Omental fat pad (tissue), 4 donors: ENCODE measurements around the gene ARHGEF12. TPM values are rescaled to one million over a fixed set of nuclear protein-coding genes. Genes with fewer than 3 reads are reported as not detected.
A peak's percentile ranks its signal among the peaks of the same experiment; 100 is the strongest.

Source experiments
- ATAC-seq: fragments of 150-250 bp; one replicate; pipeline ENCODE4 v1.9.1; 2016; ENCODE audit warnings: mild to moderate bottlenecking, moderate library complexity; ENCODE audit not compliant: low FRiP score
- DNase-seq: peaks from one replicate; pipeline ENCODE4 v3.0.0-alpha.2; 2019; ENCODE audit warnings: low spot score
- total RNA-seq, 4 donors: library from RNA; depleted of rRNA; stranded (reverse); fragments of >200 nt; gene quantifications; one replicate each; pipeline ENCODE4 v1.1.0, GENCODE V29; 2016
- TF ChIP-seq, protein P1 (sequence below), 3 donors: fragments of 450-650 bp; IDR thresholded peaks; one replicate each; pipeline ENCODE4 v1.5.1; 2016 to 2017; ENCODE audit warnings: antibody characterized with exemption in 3 of 3, mild to moderate bottlenecking in 3 of 3, moderate library complexity in 2 of 3

The ARHGEF12 gene
- total RNA-seq, 4 donors from 2014 or later: 69.8 to 137 (median 75.2) TPM

DNA sequence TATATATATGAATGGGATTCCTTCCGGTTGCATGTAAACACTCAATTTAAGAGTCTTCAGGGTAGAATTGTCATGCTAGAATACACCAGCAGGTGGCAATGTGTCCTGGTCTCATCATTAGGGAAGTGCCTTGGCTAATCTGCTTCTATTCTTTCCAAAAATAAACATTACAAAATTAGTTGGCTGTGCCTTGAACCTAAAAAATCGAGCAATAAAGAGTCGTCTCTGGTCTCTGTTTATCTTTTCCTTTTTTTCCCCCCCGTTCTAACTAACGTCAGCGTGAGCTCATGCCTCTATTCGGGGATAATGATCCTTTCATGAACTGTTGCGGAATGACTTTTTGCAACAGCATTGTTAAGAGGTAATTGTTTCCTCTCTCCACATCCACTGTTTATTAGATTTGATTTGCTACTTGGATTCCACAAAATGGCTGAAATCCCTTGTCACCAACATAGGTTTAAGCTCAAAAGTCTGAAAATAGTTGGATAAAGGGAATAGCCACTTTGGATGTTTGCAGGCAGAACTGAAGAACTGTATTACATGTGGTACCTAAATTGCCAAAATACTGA is 1.2 kb upstream of the ARHGEF12 start:
- peak; percentile 70 for DNase-seq
- TF ChIP-seq, protein P1, sequence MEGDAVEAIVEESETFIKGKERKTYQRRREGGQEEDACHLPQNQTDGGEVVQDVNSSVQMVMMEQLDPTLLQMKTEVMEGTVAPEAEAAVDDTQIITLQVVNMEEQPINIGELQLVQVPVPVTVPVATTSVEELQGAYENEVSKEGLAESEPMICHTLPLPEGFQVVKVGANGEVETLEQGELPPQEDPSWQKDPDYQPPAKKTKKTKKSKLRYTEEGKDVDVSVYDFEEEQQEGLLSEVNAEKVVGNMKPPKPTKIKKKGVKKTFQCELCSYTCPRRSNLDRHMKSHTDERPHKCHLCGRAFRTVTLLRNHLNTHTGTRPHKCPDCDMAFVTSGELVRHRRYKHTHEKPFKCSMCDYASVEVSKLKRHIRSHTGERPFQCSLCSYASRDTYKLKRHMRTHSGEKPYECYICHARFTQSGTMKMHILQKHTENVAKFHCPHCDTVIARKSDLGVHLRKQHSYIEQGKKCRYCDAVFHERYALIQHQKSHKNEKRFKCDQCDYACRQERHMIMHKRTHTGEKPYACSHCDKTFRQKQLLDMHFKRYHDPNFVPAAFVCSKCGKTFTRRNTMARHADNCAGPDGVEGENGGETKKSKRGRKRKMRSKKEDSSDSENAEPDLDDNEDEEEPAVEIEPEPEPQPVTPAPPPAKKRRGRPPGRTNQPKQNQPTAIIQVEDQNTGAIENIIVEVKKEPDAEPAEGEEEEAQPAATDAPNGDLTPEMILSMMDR (IDR thresholded peaks at IDR 0.05): peak in 2 of 3 donors; percentile 3 to 20
- peak; percentile 21 for ATAC-seq

DNA sequence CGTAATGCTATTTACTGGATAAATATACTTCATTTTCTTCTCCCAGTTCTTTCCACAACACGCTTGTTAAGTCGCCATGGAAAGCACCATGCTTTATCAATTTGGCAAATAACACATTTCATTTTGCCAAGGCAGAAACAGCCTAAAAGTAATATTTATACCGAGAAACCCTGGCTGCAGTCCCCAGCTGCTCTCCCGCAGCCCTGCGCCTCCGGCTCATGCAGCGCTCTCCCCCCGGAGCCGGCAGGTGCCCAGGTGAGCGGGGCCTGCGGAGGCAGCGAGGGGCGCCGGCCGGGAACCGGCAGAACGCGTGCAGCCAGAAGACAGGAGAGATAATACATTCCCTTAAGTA is 681 bp upstream of the ARHGEF12 start:
- DNase-seq (no peak), ATAC-seq (peak; percentile 13)
- TF ChIP-seq, protein P1 (IDR thresholded peaks at IDR 0.05): no peak

DNA sequence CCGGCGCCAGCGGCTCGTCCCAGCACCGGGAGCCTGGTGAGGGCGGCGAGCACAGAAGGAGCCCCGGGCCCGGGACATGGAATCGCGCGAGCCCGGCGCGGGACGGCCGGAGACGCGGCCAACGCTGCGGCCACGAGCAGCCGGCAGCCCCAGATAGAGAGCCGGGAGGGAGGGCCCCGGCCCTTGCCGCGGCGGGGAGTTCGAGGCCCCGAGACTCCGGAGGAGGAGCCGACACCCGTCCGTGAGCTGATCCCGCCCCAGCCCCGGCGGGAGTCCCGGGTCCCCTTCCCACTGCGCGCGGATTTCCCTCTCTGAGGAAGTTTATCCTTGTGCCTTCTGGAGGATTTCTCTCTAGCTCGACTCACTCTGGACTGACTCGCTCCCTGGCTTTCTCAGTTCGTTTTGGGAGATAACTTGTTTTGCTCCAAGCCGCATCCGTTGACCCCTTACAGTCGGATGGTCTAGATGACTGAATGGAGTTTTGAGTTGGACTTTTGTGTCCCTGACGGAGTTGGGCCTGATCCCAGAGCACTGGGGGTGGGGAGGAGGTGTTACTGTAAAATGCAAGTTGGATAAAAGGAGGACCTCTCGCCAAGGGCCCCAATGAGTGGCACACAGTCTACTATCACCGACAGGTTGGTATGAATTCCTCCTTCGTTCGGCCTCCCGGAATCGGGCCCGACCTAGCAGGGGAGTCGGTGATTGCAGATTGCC is 585 bp downstream of the ARHGEF12 start:
- TF ChIP-seq, protein P1 (IDR thresholded peaks at IDR 0.05): no peak
- peak; percentile 25 for ATAC-seq
- no peak for DNase-seq

DNA sequence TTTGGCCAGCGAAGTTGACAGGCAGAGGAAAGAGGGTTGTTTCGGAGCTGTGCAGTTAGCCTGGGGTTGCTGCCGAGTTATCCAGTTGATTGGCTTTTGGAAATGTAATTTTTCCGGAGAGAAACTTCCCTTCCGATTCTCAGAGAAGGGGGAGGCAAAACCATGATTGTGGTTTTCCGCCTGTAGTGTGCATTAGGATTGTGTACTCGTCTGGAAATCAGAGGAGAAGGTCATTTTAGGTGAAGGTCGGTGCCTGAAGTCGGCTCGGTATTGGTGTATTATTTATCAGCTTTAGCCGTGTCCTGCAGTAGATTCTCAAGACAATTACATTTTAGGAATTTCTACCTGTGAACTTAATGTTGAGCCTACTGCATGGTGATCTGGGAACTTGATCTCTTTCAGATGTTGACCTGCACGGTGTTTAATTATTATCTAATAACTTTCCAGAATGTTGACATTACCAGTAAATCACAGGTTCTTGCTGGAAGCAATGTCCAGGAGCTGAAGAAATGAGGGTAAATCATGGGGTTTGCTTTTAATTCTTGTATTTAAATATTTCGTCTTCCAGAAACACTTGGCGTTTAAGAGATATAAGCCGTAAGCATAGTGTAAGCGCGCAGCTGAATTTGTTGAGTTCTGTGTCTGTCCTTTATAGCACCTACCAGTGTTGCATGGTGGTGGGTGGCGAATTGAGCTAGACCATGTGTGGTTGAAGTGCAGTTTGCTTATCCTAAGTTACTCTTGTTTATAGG is 1.3 kb downstream of the ARHGEF12 start:
- TF ChIP-seq, protein P1 (IDR thresholded peaks at IDR 0.05): no peak
- DNase-seq (no peak), ATAC-seq (no peak)

DNA sequence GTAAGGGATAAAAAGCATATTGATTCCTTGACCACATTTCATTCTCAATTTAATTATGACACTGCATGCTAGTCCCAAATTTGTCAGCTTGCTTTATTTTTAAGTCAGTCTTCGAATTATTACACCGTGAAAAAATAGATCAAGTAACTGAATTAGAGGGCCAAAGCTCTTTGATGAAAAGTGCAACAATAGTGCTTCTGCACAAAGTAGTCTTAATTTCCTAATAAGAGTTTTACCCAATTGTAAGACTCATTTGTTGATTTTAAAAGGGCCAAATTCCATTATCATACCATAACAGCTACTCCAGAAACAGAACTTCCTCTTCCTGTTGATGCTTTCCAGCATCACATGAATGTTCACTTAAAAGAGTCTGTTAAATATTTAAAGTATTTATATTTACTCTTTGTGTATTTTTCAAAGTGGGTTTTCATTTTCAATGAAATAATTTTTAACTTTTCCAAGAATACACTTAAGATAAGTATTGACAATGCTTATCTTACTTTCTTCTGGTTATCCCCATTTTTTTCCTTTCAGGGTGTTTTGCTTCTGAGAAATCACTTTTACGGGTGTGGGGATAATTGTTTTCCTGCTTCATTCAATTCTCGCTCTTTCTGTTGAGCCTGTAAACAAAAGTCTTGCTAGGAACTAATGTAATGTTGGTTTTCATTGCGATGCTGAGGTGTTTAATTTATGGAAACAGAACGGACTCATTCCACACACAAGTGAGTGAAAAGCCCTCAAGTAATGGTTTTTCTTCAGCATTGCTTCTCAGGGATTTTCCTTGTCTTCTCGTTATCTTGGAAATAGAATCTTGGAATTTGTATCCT is 2.1 kb downstream of the ARHGEF12 start:
- ATAC-seq: no peak
- TF ChIP-seq, protein P1 (IDR thresholded peaks at IDR 0.05): no peak
- DNase-seq: no peak

DNA sequence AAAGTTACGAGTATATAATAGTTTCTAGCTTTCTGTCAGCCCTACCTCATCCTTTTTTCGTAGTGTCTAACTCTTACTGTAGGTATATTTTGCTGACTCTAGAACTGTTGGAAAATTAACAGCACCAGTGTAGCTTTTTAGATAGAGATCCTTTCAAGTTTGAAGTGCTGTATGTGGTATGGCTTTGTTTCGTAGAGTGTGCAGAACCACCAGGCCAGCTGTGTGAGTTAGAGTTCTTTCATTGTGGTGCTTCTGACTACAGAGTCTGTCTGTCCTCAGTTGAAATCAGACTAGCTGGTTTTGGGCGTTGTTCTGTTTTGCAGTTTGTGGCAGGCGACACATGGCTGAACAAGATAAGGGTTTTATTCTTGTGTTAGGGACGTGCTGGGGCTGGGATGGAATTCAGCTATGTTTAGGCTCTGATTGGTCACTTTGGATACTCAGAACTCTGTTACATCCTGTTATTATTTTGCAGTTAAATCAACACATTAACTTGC is 3.2 kb downstream of the ARHGEF12 start:
- ATAC-seq: no peak
- no peak for DNase-seq
- TF ChIP-seq, protein P1 (IDR thresholded peaks at IDR 0.05): no peak
